ENCODE measurements around the gene RHBDD2. TPM values are rescaled to one million over a fixed set of nuclear protein-coding genes. Genes with fewer than 3 reads are reported as not detected.

RHBDD2 gene
- total RNA-seq, 1 donor = 27.5 TPM

DNA sequence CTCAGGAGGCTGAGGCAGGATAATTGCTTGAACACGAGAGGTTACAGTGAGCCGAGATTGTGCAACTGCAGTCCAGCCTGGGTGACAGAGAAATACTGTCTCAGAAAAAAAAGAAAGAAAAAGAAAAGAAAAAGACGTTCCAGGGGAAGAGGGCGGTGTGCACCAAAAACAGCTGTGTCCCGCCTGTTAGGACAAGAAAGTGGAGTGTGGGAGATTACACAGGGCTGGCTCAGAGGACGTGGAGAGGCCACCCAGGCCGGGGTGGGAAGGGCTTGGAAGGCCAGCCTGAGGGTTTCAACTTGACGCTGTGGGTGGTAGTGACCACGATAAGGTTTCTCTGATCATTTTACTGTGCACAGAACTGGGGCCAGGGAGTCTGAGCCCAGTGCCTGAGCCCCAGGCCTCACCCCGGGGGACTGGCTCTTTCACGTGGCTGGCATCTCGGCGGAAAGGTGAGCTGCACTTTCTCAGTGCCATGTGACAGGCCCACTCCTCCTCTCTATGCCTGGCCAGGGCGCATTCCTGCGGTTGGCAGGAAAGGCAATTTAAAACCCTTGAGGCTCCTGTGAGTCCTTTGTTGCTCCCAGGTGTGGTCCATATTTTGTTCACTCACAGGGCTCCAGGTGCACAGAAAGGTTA is 13.9 kb downstream of the RHBDD2 start:
- no peak overlapping the region for H3K27ac ChIP-seq (ENCODE audit: low read depth, low read length)
- no peak for DNase-seq (ENCODE audit: insufficient read length, low spot score, missing footprints)
- H3K4me1 ChIP-seq (ENCODE audit: insufficient read depth, low read length) = peaks cover 10% of the 10 kb centered on the region

DNA sequence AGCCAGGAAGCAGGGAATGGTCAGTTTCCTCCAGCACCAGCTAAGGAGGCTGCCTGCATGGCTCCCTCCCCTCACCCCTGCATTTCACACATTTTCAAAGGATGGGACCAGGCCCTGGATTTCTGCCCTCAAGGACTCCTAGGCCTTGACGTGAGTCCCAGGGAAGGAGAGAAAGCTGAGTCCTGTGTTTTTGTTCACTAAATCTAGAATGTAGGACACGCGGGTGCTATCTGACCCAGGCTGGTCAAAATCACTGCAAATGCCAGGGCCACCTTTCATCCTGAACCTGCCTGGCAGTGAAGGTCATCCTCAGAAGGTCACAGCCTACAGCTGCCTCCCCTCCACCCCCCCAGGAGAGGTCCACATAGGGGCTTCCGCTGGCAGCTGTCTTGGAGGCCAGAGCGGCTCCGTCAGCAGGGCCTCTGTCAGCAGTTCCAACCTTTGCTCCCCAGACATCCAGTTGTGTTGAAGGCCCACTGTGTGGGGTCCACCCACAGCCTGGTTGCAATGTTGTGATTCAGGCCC is 18.0 kb downstream of the RHBDD2 start:
- TF ChIP-seq, protein P1, sequence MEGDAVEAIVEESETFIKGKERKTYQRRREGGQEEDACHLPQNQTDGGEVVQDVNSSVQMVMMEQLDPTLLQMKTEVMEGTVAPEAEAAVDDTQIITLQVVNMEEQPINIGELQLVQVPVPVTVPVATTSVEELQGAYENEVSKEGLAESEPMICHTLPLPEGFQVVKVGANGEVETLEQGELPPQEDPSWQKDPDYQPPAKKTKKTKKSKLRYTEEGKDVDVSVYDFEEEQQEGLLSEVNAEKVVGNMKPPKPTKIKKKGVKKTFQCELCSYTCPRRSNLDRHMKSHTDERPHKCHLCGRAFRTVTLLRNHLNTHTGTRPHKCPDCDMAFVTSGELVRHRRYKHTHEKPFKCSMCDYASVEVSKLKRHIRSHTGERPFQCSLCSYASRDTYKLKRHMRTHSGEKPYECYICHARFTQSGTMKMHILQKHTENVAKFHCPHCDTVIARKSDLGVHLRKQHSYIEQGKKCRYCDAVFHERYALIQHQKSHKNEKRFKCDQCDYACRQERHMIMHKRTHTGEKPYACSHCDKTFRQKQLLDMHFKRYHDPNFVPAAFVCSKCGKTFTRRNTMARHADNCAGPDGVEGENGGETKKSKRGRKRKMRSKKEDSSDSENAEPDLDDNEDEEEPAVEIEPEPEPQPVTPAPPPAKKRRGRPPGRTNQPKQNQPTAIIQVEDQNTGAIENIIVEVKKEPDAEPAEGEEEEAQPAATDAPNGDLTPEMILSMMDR (IDR thresholded peaks at IDR 0.05; ENCODE audit: extremely low read depth, low read depth, low read length) = no peak
- no peak overlapping the region for H3K27ac ChIP-seq (ENCODE audit: low read depth, low read length)
- H3K79me2 ChIP-seq (ENCODE audit: insufficient read depth, low read length) = no peaks in the 10 kb centered on the region
- no peak overlapping the region for H3K4me2 ChIP-seq (ENCODE audit: insufficient read depth, low read length)
- no peak for DNase-seq (ENCODE audit: insufficient read length, low spot score, missing footprints)
- H3K4me1 ChIP-seq (ENCODE audit: insufficient read depth, low read length) = peaks cover 3% of the 10 kb centered on the region
- H3K4me3 ChIP-seq (ENCODE audit: insufficient read depth, low read length) = no peak overlapping the region
- no peaks in the 10 kb centered on the region for H3K27me3 ChIP-seq (ENCODE audit: insufficient read depth, low read length)
- H4K20me1 ChIP-seq (ENCODE audit: insufficient read depth, low read length) = no peaks in the 10 kb centered on the region
- no peaks in the 10 kb centered on the region for H3K36me3 ChIP-seq (ENCODE audit: insufficient read depth, low read length)
- H3K9me3 ChIP-seq (ENCODE audit: low read depth, low read length) = no peaks in the 10 kb centered on the region
- H2AFZ ChIP-seq (ENCODE audit: low read length) = no peak overlapping the region

More for the DNA sequence above, 13.9 kb downstream of the RHBDD2 start:
- TF ChIP-seq, protein P1 (IDR thresholded peaks at IDR 0.05; ENCODE audit: extremely low read depth, low read depth, low read length) = no peak
- Histone ChIP-seq H2AFZ (ENCODE audit: low read length) (peak overlapping the region; percentile 10), H3K27me3 (ENCODE audit: insufficient read depth, low read length) (no peaks in the 10 kb centered on the region), H4K20me1 (ENCODE audit: insufficient read depth, low read length) (peaks cover 11% of the 10 kb centered on the region), H3K4me2 (ENCODE audit: insufficient read depth, low read length) (no peak overlapping the region), H3K4me3 (ENCODE audit: insufficient read depth, low read length) (no peak overlapping the region), H3K36me3 (ENCODE audit: insufficient read depth, low read length) (peaks cover 5% of the 10 kb centered on the region), H3K9me3 (ENCODE audit: low read depth, low read length) (no peaks in the 10 kb centered on the region), H3K79me2 (ENCODE audit: insufficient read depth, low read length) (no peaks in the 10 kb centered on the region)

DNA sequence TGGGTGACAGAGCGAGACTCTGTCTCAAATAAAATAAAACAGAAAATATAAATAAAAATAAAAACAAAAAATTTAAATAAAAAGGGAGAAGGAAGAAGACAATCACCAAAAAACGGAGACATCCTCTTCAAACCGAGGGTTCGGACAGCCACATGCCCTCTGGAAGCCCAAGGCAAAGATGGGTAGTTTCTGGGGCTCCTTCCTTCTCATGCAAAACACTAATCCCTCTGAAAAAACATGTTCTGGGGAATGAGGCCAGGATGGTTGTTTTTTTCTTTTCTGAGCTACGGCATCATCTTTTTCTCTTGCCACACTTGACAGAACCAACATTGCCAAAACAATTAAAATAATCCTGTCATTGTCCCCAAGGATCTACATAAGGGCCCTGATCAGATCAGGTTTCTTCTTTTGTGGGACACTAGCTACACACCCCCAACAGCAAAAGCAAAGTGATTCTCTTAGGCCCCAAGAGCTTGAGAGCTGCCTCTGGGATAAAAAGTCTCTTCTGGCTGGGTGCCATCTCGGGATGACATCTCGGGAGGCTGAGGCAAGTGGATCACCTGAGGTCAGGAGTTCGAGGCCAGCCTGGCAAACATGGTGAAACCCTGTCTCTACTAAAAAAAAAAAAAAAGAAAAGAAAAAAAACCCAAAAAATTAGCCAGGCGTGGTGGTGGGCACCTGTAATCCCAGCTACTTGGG is 21.9 kb downstream of the RHBDD2 start:
- Histone ChIP-seq H3K4me2 (ENCODE audit: insufficient read depth, low read length) (no peak overlapping the region), H3K4me1 (ENCODE audit: insufficient read depth, low read length) (peaks cover 3% of the 10 kb centered on the region), H3K4me3 (ENCODE audit: insufficient read depth, low read length) (no peak overlapping the region), H3K27me3 (ENCODE audit: insufficient read depth, low read length) (no peaks in the 10 kb centered on the region), H4K20me1 (ENCODE audit: insufficient read depth, low read length) (no peaks in the 10 kb centered on the region), H3K79me2 (ENCODE audit: insufficient read depth, low read length) (no peaks in the 10 kb centered on the region), H3K27ac (ENCODE audit: low read depth, low read length) (no peak overlapping the region), H3K36me3 (ENCODE audit: insufficient read depth, low read length) (no peaks in the 10 kb centered on the region), H2AFZ (ENCODE audit: low read length) (no peak overlapping the region), H3K9me3 (ENCODE audit: low read depth, low read length) (no peaks in the 10 kb centered on the region)
- TF ChIP-seq, protein P1 (IDR thresholded peaks at IDR 0.05; ENCODE audit: extremely low read depth, low read depth, low read length) = no peak
- DNase-seq (ENCODE audit: insufficient read length, low spot score, missing footprints) = no peak
